Ishikawa (cell line): ENCODE measurements around the gene ZDHHC19.

Experiments used
- CEBPB ChIP-seq: IDR thresholded peaks from 2 replicates; pipeline ENCODE4 v1.6.1; 2012
- CREB1 ChIP-seq: IDR thresholded peaks from 2 replicates; pipeline ENCODE4 v1.6.1; 2012; ENCODE audit warnings: low read depth
- EGR1 ChIP-seq: IDR thresholded peaks from 2 replicates; pipeline ENCODE4 v1.6.1; 2012
- EP300 ChIP-seq: IDR thresholded peaks from 2 replicates; pipeline ENCODE4 v1.6.1; 2012; ENCODE audit warnings: borderline replicate concordance
- FOXM1 ChIP-seq: IDR thresholded peaks from 2 replicates; pipeline ENCODE4 v1.6.1; 2012; ENCODE audit warnings: low read depth, borderline replicate concordance
- NFIC ChIP-seq: IDR thresholded peaks from 2 replicates; pipeline ENCODE4 v1.6.1; 2012
- RAD21 ChIP-seq: IDR thresholded peaks from 2 replicates; pipeline ENCODE4 v1.6.1; 2012; ENCODE audit warnings: low read depth
- REST ChIP-seq: IDR thresholded peaks from 2 replicates; pipeline ENCODE4 v1.6.1; 2012; ENCODE audit warnings: low read depth, mild to moderate bottlenecking
- TAF1 ChIP-seq: IDR thresholded peaks from 2 replicates; pipeline ENCODE4 v1.6.1; 2012; ENCODE audit warnings: low read depth, mild to moderate bottlenecking
- TCF12 ChIP-seq: IDR thresholded peaks from 2 replicates; pipeline ENCODE4 v1.6.1; 2012; ENCODE audit warnings: low read depth
- TEAD4 ChIP-seq: IDR thresholded peaks from 2 replicates; pipeline ENCODE4 v1.6.1; 2012
- USF1 ChIP-seq: IDR thresholded peaks from 2 replicates; pipeline ENCODE4 v1.6.1; 2012
- YY1 ChIP-seq: IDR thresholded peaks from 2 replicates; pipeline ENCODE4 v1.6.1; 2012; ENCODE audit warnings: low read depth
- ZBTB7A ChIP-seq: IDR thresholded peaks from 2 replicates; pipeline ENCODE4 v1.6.1; 2012; ENCODE audit warnings: low read depth
- TF ChIP-seq, protein P1 (sequence below): IDR thresholded peaks from 2 replicates; pipeline ENCODE4 v1.6.1; 2012

ZDHHC19 gene

GRCh38 chr3:196238612-196239560 is 27.7 kb upstream of the ZDHHC19 start:
- TF ChIP-seq, protein P1, sequence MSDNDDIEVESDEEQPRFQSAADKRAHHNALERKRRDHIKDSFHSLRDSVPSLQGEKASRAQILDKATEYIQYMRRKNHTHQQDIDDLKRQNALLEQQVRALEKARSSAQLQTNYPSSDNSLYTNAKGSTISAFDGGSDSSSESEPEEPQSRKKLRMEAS, result no peak
- TF ChIP-seq FOXM1, result no peak
- no peak for TF ChIP-seq REST
- no peak for TF ChIP-seq EGR1
- TF ChIP-seq TCF12, result no peak
- TF ChIP-seq EP300, result no peak
- no peak for TF ChIP-seq TAF1
- no peak for TF ChIP-seq YY1
- TF ChIP-seq USF1, result no peak
- TF ChIP-seq NFIC, result no peak
- TF ChIP-seq CEBPB, result no peak
- no peak for TF ChIP-seq RAD21
- TF ChIP-seq CREB1, result no peak
- TF ChIP-seq TEAD4, result no peak
- TF ChIP-seq ZBTB7A, result no peak

- TF ChIP-seq FOXM1 (no peak), USF1 (no peak), EGR1 (no peak), RAD21 (no peak), EP300 (no peak), ZBTB7A (no peak), REST (no peak)
- TF ChIP-seq, protein P1, result no peak
Measured at GRCh38 chr3:196237203-196237602, 26.0 kb upstream of the ZDHHC19 start.

- TF ChIP-seq CREB1 (no peak), CEBPB (no peak), EP300 (no peak), TEAD4 (no peak), YY1 (no peak), TAF1 (no peak), ZBTB7A (no peak), TCF12 (no peak), REST (no peak), NFIC (no peak), USF1 (no peak)
Measured at GRCh38 chr3:196236223-196236622, 25.0 kb upstream of the ZDHHC19 start.

GRCh38 chr3:196235452-196236122 is 24.4 kb upstream of the ZDHHC19 start:
- TF ChIP-seq FOXM1 (no peak), EP300 (no peak), REST (no peak), RAD21 (no peak), CEBPB (no peak), TEAD4 (no peak), TAF1 (no peak), CREB1 (no peak), ZBTB7A (no peak), USF1 (no peak)
